Measurements from ENCODE around the gene SERPINE1.
A peak's percentile ranks its signal among the peaks of the same experiment; 100 is the strongest.

Gene SERPINE1

DNA sequence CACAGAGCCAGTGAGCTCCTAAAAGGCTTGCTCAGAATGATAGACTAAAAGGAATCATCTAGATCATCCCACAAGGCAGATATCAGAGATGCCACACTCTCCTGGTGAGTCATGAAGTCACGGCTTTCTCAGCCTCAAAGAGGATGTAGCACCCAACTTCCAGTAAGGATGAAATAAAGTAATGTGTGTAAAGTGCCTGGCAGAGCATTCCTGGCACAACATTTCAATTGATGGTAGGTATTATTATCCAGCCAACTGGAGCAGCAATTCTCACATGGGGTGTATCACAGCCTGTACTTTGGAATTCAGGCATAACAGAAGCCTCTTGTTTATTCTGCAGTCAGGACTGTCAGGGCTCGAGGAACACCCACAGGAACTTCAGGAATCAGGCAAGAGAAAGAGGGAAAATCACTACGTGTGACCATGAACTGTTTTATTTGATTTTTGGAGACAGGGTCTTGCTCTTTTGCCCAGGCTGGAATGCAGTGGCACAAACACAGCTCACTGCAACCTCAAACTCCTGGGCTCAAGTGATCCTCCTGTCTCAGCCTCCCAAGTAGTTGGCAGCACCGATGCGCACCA lies 58.4 kb downstream of the SERPINE1 start:
- peak; percentile 38 for ATAC-seq (ENCODE audit: low read depth)
- Histone ChIP-seq H3K4me1 (ENCODE audit: insufficient read depth, poor library complexity, severe bottlenecking) (no peaks in the 10 kb centered on the region), H3K4me3 (ENCODE audit: severe bottlenecking) (no peak overlapping the region), H3K9me3 (ENCODE audit: severe bottlenecking) (no peaks in the 10 kb centered on the region), H3K27me3 (ENCODE audit: insufficient read depth, poor library complexity, severe bottlenecking) (peaks cover 10% of the 10 kb centered on the region), H3K27ac (ENCODE audit: poor library complexity, severe bottlenecking) (no peak overlapping the region), H3K36me3 (ENCODE audit: low read depth) (no peaks in the 10 kb centered on the region)
- DNase-seq (ENCODE audit: low spot score): no peak
- no peak for TF ChIP-seq CTCF (IDR thresholded peaks at IDR 0.05; ENCODE audit: poor library complexity, severe bottlenecking)

DNA sequence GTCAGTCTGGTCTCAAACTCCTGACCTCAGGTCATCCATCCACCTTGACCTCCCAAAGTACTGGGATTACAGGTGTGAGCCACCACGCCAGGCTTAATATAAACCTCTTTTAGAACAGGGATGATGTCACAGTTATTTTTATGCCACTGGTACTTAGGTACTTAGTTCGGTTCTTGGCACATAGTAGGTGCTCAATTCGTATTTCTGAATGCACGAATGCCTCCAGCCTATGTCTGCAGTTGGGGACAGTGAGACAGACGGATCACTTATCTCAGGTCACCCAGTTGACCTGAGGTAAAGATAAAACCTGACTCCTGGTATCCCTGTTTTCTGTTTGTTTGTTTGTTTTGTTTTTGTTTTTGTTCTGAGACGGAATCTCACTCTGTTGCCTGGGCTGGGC lies 59.3 kb downstream of the SERPINE1 start:
- H3K4me1 ChIP-seq (ENCODE audit: insufficient read depth, poor library complexity, severe bottlenecking): no peaks in the 10 kb centered on the region

DNA sequence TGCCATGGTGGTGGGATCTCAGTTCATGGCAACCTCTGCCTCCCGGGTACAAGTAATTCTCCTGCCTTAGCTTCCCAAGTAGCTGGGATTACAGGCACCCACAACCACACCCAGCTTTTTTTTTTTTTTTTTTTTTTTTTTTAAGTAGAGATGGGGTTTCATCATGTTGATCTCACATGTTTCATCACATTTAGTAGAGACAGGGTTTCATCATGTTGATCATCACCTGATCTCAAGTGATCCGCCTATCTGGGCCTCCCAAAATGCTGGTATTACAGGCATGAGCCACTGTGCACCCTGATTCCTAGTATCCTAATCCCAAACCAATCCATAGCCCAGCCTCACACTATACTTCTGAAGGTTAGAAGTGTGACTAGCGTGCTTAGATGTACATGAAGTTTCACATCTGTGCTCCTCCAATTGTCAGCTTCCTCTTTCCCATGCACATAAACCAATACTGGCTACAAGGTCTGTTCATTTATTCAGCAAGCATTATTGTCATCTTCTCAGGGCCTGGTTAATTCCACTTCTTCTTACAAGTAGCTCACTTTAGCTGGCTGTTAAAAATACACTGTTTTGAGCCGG lies 60.0 kb downstream of the SERPINE1 start:
- Histone ChIP-seq H3K4me3 (ENCODE audit: severe bottlenecking) (no peak overlapping the region), H3K27ac (ENCODE audit: poor library complexity, severe bottlenecking) (no peak overlapping the region), H3K4me1 (ENCODE audit: insufficient read depth, poor library complexity, severe bottlenecking) (no peaks in the 10 kb centered on the region), H3K27me3 (ENCODE audit: insufficient read depth, poor library complexity, severe bottlenecking) (no peaks in the 10 kb centered on the region), H3K9me3 (ENCODE audit: severe bottlenecking) (no peaks in the 10 kb centered on the region), H3K36me3 (ENCODE audit: low read depth) (no peaks in the 10 kb centered on the region)
- no peak for TF ChIP-seq CTCF (IDR thresholded peaks at IDR 0.05; ENCODE audit: poor library complexity, severe bottlenecking)
- no peak for DNase-seq (ENCODE audit: low spot score)
- no peak for ATAC-seq (ENCODE audit: low read depth)

More for the DNA sequence above, 59.3 kb downstream of the SERPINE1 start:
- no peak overlapping the region for H3K4me3 ChIP-seq (ENCODE audit: severe bottlenecking)
- peaks cover 2% of the 10 kb centered on the region for H3K27me3 ChIP-seq (ENCODE audit: insufficient read depth, poor library complexity, severe bottlenecking)
- H3K27ac ChIP-seq (ENCODE audit: poor library complexity, severe bottlenecking): no peak overlapping the region
- no peaks in the 10 kb centered on the region for H3K9me3 ChIP-seq (ENCODE audit: severe bottlenecking)
- no peaks in the 10 kb centered on the region for H3K36me3 ChIP-seq (ENCODE audit: low read depth)
- ATAC-seq (ENCODE audit: low read depth): no peak
- DNase-seq (ENCODE audit: low spot score): no peak
- TF ChIP-seq CTCF (IDR thresholded peaks at IDR 0.05; ENCODE audit: poor library complexity, severe bottlenecking): no peak

Data from RWPE2 (cell line).